Activated CD4-positive, alpha-beta T cell treated with anti-CD3 and anti-CD28 coated beads for 36 hours (primary cell): ENCODE data around the gene RPA3. TPM values are rescaled to one million over a fixed set of nuclear protein-coding genes. Genes with fewer than 3 reads are reported as not detected.
"Not testable (repeated sequence)": the region's sequence is repeated elsewhere in the genome, so short reads cannot be mapped to it uniquely, and the experiment has no call there.

Source experiments
- ATAC-seq: fragments of 200-7000 bp; cut with Tn5 transposase; one replicate; pipeline ENCODE4 v1.10.0; 2021; ENCODE audit warnings: mild to moderate bottlenecking, moderate library complexity
- CTCF ChIA-PET: fragments of 350-600 bp; sonication (Branson Sonifier 250); formaldehyde crosslinking; loops from one replicate; lab custom pipeline; 2021; ENCODE audit warnings: antibody characterized with exemption; lab: Charles Lee
- POLR2A ChIA-PET: fragments of 350-600 bp; sonication (Branson Sonifier 250); formaldehyde crosslinking; loops from one replicate; lab custom pipeline; 2021; ENCODE audit warnings: antibody characterized with exemption, inconsistent platforms; lab: Charles Lee
- DNase-seq: peaks from one replicate; pipeline ENCODE4 v3.0.0-alpha.2; 2020
- H3K27ac Mint-ChIP-seq: one replicate; pipeline ENCODE4 v1.8.0; 2021; ENCODE audit warnings: mixed read lengths
- H3K27me3 Mint-ChIP-seq: one replicate; pipeline ENCODE4 v1.8.0; 2021; ENCODE audit warnings: mixed read lengths
- H3K36me3 Mint-ChIP-seq: one replicate; pipeline ENCODE4 v1.8.0; 2021; ENCODE audit warnings: low read depth, mixed read lengths
- H3K4me1 Mint-ChIP-seq: one replicate; pipeline ENCODE4 v1.8.0; 2021; ENCODE audit warnings: mixed read lengths
- H3K4me3 Mint-ChIP-seq: one replicate; pipeline ENCODE4 v1.8.0; 2021; ENCODE audit warnings: mild to moderate bottlenecking, moderate library complexity, mixed read lengths
- H3K9me3 Mint-ChIP-seq: one replicate; pipeline ENCODE4 v1.8.0; 2021; ENCODE audit warnings: low read depth, mixed read lengths
- intact Hi-C, 2 experiments: fragments of 100-400 bp; cut with DNase I in 1 of 2; cut with micrococcal nuclease in 1 of 2; formaldehyde crosslinking; loops; one replicate each; pipeline versions ENCODE4 v1.14.2 to v1.15.1; 2022 to 2024; cut with DNase I, micrococcal nuclease
- total RNA-seq, 2 experiments: library from RNA; stranded (reverse); gene quantifications; one replicate each; pipeline ENCODE4 v1.2.3, GENCODE V29; 2021

Gene RPA3
- total RNA-seq, 2 experiments from 2014 or later, result 109 to 181 TPM

- POLR2A ChIA-PET, DNase-seq, H3K27ac Mint-ChIP-seq, H3K27me3 Mint-ChIP-seq, ATAC-seq, H3K4me3 Mint-ChIP-seq, CTCF ChIA-PET, intact Hi-C loops: not testable (repeated sequence)
- Mint-ChIP-seq H3K36me3 (peaks cover 35% of the 10 kb centered on the region), H3K4me1 (peaks cover 43% of the 10 kb centered on the region), H3K9me3 (peaks cover 25% of the 10 kb centered on the region)
Measured at GRCh38 chr7:7656459-7656858, 61.9 kb downstream of the RPA3 start.

GRCh38 chr7:7654964-7655715 lies 63.3 kb downstream of the RPA3 start:
- no peak overlapping the region for H3K27ac Mint-ChIP-seq
- peaks cover 25% of the 10 kb centered on the region for H3K9me3 Mint-ChIP-seq
- no peaks in the 10 kb centered on the region for H3K27me3 Mint-ChIP-seq
- H3K36me3 Mint-ChIP-seq, result peaks cover 33% of the 10 kb centered on the region
- H3K4me1 Mint-ChIP-seq, result peaks cover 40% of the 10 kb centered on the region
- H3K4me3 Mint-ChIP-seq, result no peak overlapping the region
- intact Hi-C loops, result no loop called here
- DNase-seq (no peak), ATAC-seq (no peak)
- POLR2A ChIA-PET, result interaction anchor here (0.7 kb wide), 1 partner anchor 15 kb away, joined by 3 read pairs; the partner anchor contains the start of gene UMAD1
- CTCF ChIA-PET, result interaction anchor here (0.7 to 1.0 kb wide), 2 partner anchors 10 to 14 kb away, joined by 3 read pairs; no protein-coding TSS in a partner anchor

DNA sequence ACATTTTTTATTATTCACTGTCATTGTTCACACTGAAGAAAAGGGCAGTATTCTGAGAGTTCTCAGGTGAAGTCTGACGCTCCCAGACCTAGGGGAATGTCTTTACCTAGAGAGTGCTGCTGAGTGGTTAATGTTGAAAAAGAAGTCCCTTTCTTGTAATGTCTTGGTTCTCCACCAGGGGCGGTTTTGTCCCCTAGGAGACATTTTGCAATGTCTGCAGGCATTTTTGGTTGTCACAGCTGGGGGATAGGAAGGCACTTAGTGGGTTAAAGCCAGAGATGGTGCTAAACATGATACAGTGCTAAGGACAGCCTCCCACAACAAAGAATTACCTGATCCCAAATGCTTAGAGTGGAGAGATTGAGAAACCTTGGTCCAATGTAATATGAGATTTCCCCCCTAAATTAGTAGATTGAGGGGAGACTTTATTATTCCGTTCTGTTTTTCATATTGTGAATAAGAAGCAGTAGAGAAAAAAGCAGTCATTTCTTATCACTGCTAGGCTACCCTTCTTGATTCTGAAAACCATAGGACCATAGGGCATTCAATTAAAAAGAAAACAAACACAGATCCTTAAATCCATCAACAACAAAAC lies 64.7 kb downstream of the RPA3 start:
- peak; percentile 78 for ATAC-seq

GRCh38 chr7:7652798-7653540 lies 65.4 kb downstream of the RPA3 start:
- peaks cover 16% of the 10 kb centered on the region for H3K36me3 Mint-ChIP-seq
- POLR2A ChIA-PET, result no interaction called here
- no peak overlapping the region for H3K27ac Mint-ChIP-seq
- no peak overlapping the region for H3K4me3 Mint-ChIP-seq
- no peaks in the 10 kb centered on the region for H3K27me3 Mint-ChIP-seq
- peaks cover 38% of the 10 kb centered on the region for H3K4me1 Mint-ChIP-seq
- intact Hi-C loops, result no loop called here
- CTCF ChIA-PET, result interaction anchor here (0.7 to 1.0 kb wide), 3 partner anchors 16 to 304 kb away, joined by 3 to 5 read pairs (median 3); no protein-coding TSS in a partner anchor
- DNase-seq (no peak), ATAC-seq (no peak)
- H3K9me3 Mint-ChIP-seq, result peaks cover 11% of the 10 kb centered on the region

More for the DNA sequence above, 64.7 kb downstream of the RPA3 start:
- peaks cover 19% of the 10 kb centered on the region for H3K36me3 Mint-ChIP-seq
- no peak overlapping the region for H3K27ac Mint-ChIP-seq
- no peaks in the 10 kb centered on the region for H3K27me3 Mint-ChIP-seq
- intact Hi-C loops, result no loop called here
- peaks cover 13% of the 10 kb centered on the region for H3K9me3 Mint-ChIP-seq
- peaks cover 38% of the 10 kb centered on the region for H3K4me1 Mint-ChIP-seq
- ChIA-PET CTCF (interaction anchor here (0.7 kb wide), 1 partner anchor 303 kb away, joined by 3 read pairs; no protein-coding TSS in a partner anchor), POLR2A (no interaction called here)
- H3K4me3 Mint-ChIP-seq, result no peak overlapping the region
- peak; percentile 55 for DNase-seq

DNA sequence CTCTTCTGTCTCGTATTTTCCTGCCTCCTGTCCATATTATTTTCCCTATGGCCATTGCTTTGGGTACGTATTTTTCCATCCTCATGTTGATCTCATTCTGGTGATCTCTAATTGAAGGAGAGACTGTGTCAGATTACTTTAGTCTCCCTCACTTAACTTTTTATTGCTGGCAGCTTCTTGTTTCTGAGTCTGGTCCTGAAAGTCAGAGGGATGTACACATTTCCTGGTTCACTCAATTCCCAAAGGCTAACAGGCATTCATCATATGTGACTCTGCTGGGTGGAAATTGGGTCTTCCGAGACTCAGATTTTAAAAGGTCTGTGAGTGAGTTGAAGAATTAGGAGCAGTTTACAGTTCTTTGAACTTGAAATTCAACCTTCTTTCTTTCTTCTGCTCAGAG lies 66.9 kb downstream of the RPA3 start:
- DNase-seq (no peak), ATAC-seq (no peak)
- peaks cover 47% of the 10 kb centered on the region for H3K4me1 Mint-ChIP-seq
- H3K9me3 Mint-ChIP-seq, result peaks cover 3% of the 10 kb centered on the region
- POLR2A ChIA-PET, result no interaction called here
- H3K4me3 Mint-ChIP-seq, result no peak overlapping the region
- no peaks in the 10 kb centered on the region for H3K27me3 Mint-ChIP-seq
- H3K36me3 Mint-ChIP-seq, result peaks cover 7% of the 10 kb centered on the region
- CTCF ChIA-PET, result interaction anchor here (0.5 kb wide), 1 partner anchor 11 kb away, joined by 5 read pairs; the partner anchor contains the start of gene UMAD1
- H3K27ac Mint-ChIP-seq, result no peak overlapping the region
- intact Hi-C loops, result no loop called here

GRCh38 chr7:7650682-7651206 lies 67.7 kb downstream of the RPA3 start:
- ChIA-PET POLR2A (no interaction called here), CTCF (no interaction called here)
- DNase-seq (no peak), ATAC-seq (no peak)
- Mint-ChIP-seq H3K4me3 (no peak overlapping the region), H3K4me1 (peaks cover 53% of the 10 kb centered on the region), H3K27me3 (no peaks in the 10 kb centered on the region), H3K27ac (no peak overlapping the region), H3K36me3 (peaks cover 9% of the 10 kb centered on the region), H3K9me3 (no peaks in the 10 kb centered on the region)
- intact Hi-C loops, result no loop called here

GRCh38 chr7:7647495-7648036 lies 70.8 kb downstream of the RPA3 start:
- peaks cover 55% of the 10 kb centered on the region for H3K4me1 Mint-ChIP-seq
- H3K9me3 Mint-ChIP-seq, result no peaks in the 10 kb centered on the region
- H3K36me3 Mint-ChIP-seq, result peaks cover 19% of the 10 kb centered on the region
- no peak overlapping the region for H3K27ac Mint-ChIP-seq
- intact Hi-C loops, result no loop called here
- DNase-seq (no peak), ATAC-seq (no peak)
- no peaks in the 10 kb centered on the region for H3K27me3 Mint-ChIP-seq
- no peak overlapping the region for H3K4me3 Mint-ChIP-seq
- ChIA-PET CTCF (interaction anchor here (0.6 kb wide), 1 partner anchor 62 kb away, joined by 3 read pairs; no protein-coding TSS in a partner anchor), POLR2A (no interaction called here)

GRCh38 chr7:7642081-7642480 lies 76.3 kb downstream of the RPA3 start:
- ChIA-PET CTCF (interaction anchor here (0.7 to 3.5 kb wide), 4 partner anchors 25 to 324 kb away, joined by 3 to 20 read pairs (median 4); no protein-coding TSS in a partner anchor), POLR2A (interaction anchor here (0.6 kb wide), 1 partner anchor 550 kb away, joined by 5 read pairs; no protein-coding TSS in a partner anchor)
- no peaks in the 10 kb centered on the region for H3K9me3 Mint-ChIP-seq
- intact Hi-C loops, result loop anchor here (5.0 kb wide), 2 partner anchors 120 to 910 kb away; no protein-coding TSS in a partner anchor
- H3K4me1 Mint-ChIP-seq, result peaks cover 51% of the 10 kb centered on the region
- no peaks in the 10 kb centered on the region for H3K27me3 Mint-ChIP-seq
- peak overlapping the region; percentile 93 for H3K4me3 Mint-ChIP-seq
- H3K36me3 Mint-ChIP-seq, result peaks cover 39% of the 10 kb centered on the region
- H3K27ac Mint-ChIP-seq, result peak overlapping the region; percentile 99
- no peak for ATAC-seq
- no peak for DNase-seq

DNA sequence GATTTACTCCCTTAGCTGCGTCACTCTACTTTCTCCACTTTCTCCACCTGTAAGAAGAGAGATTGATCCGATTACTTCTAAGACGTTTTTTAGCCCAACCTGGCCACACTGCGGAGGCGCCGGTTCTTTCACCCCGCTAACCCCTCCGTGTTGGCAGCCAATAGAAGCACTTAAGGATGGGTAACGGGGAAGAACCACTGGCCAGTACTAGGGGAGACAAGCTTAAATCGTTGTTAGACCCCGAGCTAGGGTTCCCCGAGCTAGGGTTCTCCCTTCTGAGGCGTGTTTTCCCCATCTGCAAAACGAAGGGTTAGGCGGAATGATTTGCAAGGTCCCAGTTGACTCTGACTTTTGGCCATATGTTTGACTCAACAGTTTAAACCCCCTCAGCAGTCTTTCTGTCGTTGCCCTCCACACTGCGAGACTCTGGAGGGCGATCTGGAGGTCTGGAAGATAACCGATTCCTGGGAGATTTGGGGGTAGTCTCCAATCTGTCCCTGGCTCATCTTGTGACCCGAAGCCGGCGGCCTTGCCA lies 77.2 kb downstream of the RPA3 start:
- POLR2A ChIA-PET, result interaction anchor here (0.7 to 1.8 kb wide), 5 partner anchors 39 to 493 kb away, joined by 3 to 6 read pairs (median 5); no protein-coding TSS in a partner anchor
- peaks cover 37% of the 10 kb centered on the region for H3K36me3 Mint-ChIP-seq
- CTCF ChIA-PET, result interaction anchor here (0.6 to 3.5 kb wide), 10 partner anchors 11 to 1786 kb away, joined by 3 to 20 read pairs (median 3); no protein-coding TSS in a partner anchor
- peak; percentile 6 for ATAC-seq
- no peak for DNase-seq
- H3K4me3 Mint-ChIP-seq, result peak overlapping the region; percentile 93
- no peaks in the 10 kb centered on the region for H3K27me3 Mint-ChIP-seq
- peaks cover 45% of the 10 kb centered on the region for H3K4me1 Mint-ChIP-seq
- H3K27ac Mint-ChIP-seq, result peak overlapping the region; percentile 99
- intact Hi-C loops, result loop anchor here (2.0 to 5.0 kb wide), 6 partner anchors 78 to 909 kb away; partner anchors contain the start of genes GLCCI1 (in 1 of the 2) and RPA3 (in 1 of the 2)
- H3K9me3 Mint-ChIP-seq, result no peaks in the 10 kb centered on the region
